Measurements from ENCODE around the gene CPNE1.

Gene CPNE1

GRCh38 chr20:35669221-35669620 lies 4.5 kb upstream of the CPNE1 start:
- TF ChIP-seq, protein P1, sequence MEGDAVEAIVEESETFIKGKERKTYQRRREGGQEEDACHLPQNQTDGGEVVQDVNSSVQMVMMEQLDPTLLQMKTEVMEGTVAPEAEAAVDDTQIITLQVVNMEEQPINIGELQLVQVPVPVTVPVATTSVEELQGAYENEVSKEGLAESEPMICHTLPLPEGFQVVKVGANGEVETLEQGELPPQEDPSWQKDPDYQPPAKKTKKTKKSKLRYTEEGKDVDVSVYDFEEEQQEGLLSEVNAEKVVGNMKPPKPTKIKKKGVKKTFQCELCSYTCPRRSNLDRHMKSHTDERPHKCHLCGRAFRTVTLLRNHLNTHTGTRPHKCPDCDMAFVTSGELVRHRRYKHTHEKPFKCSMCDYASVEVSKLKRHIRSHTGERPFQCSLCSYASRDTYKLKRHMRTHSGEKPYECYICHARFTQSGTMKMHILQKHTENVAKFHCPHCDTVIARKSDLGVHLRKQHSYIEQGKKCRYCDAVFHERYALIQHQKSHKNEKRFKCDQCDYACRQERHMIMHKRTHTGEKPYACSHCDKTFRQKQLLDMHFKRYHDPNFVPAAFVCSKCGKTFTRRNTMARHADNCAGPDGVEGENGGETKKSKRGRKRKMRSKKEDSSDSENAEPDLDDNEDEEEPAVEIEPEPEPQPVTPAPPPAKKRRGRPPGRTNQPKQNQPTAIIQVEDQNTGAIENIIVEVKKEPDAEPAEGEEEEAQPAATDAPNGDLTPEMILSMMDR (IDR thresholded peaks at IDR 0.05), result no peak
- TF ChIP-seq ZFX (IDR thresholded peaks at IDR 0.05; ENCODE audit: borderline replicate concordance), result no peak

DNA sequence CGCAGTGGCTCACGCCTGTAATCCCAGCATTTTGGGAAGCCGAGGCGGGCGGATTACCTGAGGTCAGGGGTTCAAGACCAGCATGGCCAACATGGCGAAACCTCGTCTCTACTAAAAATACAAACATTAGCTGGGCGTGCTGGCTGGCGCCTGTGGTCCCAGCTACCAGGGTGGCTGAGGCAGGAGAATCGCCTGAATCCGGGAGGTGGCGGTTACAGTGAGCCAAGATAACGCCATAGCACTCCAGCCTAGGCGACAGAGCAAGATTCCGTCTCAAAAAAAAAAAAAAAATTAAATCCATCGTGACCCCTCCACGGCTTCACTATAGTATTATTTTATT lies 1.2 kb upstream of the CPNE1 start:
- H3K27ac ChIP-seq, result peak overlapping the region; percentile 92
- TF ChIP-seq, protein P1 (IDR thresholded peaks at IDR 0.05), result no peak
- TF ChIP-seq ZFX (IDR thresholded peaks at IDR 0.05; ENCODE audit: borderline replicate concordance), result no peak

More at GRCh38 chr20:35669221-35669620, 4.5 kb upstream of the CPNE1 start:
- H3K27ac ChIP-seq, result no peak overlapping the region

GRCh38 chr20:35663516-35664465 lies 909 bp downstream of the CPNE1 start:
- peak overlapping the region; percentile 92 for H3K27ac ChIP-seq
- TF ChIP-seq, protein P1 (IDR thresholded peaks at IDR 0.05), result no peak

- TF ChIP-seq ZFX (IDR thresholded peaks at IDR 0.05; ENCODE audit: borderline replicate concordance), result no peak
- TF ChIP-seq, protein P1 (IDR thresholded peaks at IDR 0.05), result no peak
- H3K27ac ChIP-seq, result no peak overlapping the region
These were observed 2.1 kb downstream of the CPNE1 start for GRCh38 chr20:35662551-35662950.

DNA sequence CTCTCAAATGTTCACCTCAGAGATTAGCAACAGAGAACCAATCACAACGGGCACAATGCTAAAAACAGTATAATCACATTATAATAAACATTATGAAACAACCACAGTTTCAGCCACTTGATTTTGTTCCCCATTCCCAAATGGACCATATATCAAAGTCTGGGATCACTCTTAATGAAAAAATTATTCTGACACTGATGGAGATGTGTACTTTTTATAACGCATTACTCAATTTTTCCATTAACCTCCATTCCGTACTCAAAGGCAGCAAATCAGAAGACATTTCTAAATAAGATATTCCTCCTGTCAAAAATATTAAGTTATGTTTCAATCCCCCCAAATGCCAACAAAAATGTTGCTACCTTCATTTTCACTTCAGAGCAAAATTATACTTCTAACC lies 2.8 kb downstream of the CPNE1 start:
- no peak overlapping the region for H3K27ac ChIP-seq
- TF ChIP-seq ZFX (IDR thresholded peaks at IDR 0.05; ENCODE audit: borderline replicate concordance), result no peak
- TF ChIP-seq, protein P1 (IDR thresholded peaks at IDR 0.05), result no peak

GRCh38 chr20:35661053-35661452 lies 3.6 kb downstream of the CPNE1 start:
- TF ChIP-seq, protein P1 (IDR thresholded peaks at IDR 0.05), result no peak
- TF ChIP-seq ZFX (IDR thresholded peaks at IDR 0.05; ENCODE audit: borderline replicate concordance), result no peak
- no peak overlapping the region for H3K27ac ChIP-seq
